Kasumi-1 (cell line): Measurements from ENCODE around the gene ATP5MC2.
"Not testable (repeated sequence)": the region's sequence is repeated elsewhere in the genome, so short reads cannot be mapped to it uniquely, and the experiment has no call there.

Source experiments
- DNase-seq, 2 experiments: peaks; one replicate each; lab custom pipeline; 2025; lab: John Stamatoyannopoulos, UW

The ATP5MC2 gene

DNA sequence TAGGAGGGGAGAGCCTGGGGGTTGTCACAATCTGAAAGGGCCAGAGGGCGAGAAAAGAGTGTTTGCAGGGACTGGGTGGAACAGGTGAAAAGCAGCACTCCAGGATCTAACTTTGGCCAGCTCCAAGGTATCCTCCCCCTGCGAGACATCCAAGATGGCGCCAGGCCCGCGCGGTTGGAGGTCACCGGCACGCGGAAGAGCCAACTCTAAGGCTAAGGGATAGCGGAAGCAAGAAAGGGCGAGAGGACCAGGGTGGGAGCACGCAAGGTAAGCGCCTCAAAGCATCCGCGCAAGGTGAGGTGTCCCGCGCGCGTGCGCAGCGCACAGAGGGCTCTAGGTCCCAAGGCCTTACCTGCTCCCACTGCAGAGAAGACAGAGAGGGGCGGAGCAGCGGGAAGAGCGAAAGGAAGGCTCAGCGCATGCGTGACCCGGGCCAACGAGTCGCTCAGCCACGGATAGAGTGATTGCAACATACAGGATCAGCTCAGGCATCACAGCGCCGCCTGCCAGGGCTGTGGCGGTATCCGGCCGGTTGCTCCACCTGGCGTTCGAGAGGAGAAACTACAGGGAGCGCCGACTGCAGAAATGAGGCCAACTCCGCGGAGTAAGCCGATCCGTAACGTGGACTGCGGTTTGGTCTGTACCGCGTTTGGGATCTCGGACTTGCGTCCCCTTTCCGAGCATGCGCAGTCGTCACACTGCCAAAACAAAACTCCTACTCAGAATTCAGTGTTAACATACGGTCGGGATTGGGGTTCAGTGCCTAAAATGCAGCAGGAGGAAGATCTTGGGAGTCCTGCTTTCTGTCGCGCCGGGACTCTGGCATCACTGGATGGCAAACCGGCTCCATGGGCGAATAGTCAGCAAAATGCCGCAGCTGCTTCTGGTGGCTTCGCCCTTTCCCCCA, at the start of gene ATP5MC2:
TSS of gene ATP5MC2 (minus strand) at position 383 of the 907 bp plus-strand sequence. CDS start 3,469 bp downstream, outside the sequence.
- DNase-seq = peak; percentile 98 to 99

GRCh38 chr12:53722450-53723041, 46.7 kb upstream of the ATP5MC2 start:
- DNase-seq = peak; percentile 11 to 20

- no peak for DNase-seq
Measured at GRCh38 chr12:53720946-53721345, 45.1 kb upstream of the ATP5MC2 start.

- DNase-seq = no peak
Measured at GRCh38 chr12:53719649-53720048, 43.8 kb upstream of the ATP5MC2 start.

- DNase-seq = not testable (repeated sequence)
Measured at GRCh38 chr12:53718567-53718966, 42.7 kb upstream of the ATP5MC2 start.

DNA sequence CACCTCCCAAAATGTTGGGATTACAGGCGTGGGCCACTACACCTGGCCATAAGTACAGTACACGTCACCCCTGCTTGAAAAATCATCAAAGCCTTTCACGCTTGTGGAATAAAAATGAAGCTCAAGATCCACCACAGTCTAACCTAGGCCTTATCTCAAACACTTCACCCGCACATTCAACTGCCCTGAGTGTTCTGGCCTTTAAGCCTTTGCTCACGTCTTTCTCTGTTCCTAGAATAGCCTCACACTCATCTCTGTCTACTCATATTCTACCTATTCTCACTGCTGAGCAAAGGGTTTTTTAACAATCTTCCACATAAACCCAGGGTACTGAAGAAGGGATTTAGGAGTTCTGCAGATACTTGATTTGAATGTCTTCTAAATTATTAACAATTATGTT, 41.4 kb upstream of the ATP5MC2 start:
- DNase-seq = no peak

DNA sequence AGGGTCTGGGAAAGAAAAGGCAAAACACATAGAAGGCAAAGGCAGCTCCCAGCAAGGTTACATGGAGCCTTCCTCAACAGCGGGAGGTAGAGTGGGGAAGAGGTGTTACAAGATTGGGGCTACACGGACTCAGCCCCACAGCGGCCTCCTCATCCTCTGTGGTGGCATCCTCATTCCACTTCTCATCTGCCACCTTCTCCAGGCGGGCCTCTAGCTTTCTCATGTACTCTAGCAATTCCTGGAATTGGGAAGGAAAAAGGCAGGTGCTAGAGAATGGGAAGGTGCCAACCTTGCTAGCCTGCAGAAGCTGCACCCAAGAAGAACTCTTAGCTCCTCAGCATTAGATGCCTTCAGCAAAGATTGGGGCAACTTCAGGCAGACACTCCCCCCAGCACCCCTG, 38.1 kb upstream of the ATP5MC2 start:
- no peak for DNase-seq

- DNase-seq = no peak
Measured at GRCh38 chr12:53713516-53713915, 37.6 kb upstream of the ATP5MC2 start.

- DNase-seq = no peak
Measured at GRCh38 chr12:53712059-53712643, 36.3 kb upstream of the ATP5MC2 start.

GRCh38 chr12:53710091-53710490, 34.2 kb upstream of the ATP5MC2 start:
- no peak for DNase-seq

DNA sequence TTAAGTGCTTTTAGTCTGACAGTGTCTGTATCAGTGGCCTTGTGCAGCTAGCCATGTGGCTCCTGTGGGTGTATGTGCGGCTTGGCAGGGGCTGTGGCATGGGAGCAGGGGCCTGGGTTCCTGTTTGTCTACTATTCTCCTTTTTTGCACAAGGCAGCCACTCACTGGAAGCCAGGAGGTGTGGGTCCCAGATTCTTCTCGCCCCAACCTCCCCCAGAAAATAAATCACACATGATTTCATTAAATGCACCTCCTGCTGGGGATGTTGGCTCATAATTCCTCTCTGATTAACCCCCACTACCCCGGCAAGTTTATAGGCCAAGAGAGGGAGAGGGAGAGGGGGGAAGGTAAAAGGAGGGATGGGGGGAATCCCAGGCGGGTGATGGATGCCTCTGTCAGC, 33.8 kb upstream of the ATP5MC2 start:
- no peak for DNase-seq

- DNase-seq = no peak
Measured at GRCh38 chr12:53706080-53706479, 30.2 kb upstream of the ATP5MC2 start.

- DNase-seq = no peak
Measured at GRCh38 chr12:53703756-53704155, 27.9 kb upstream of the ATP5MC2 start.

DNA sequence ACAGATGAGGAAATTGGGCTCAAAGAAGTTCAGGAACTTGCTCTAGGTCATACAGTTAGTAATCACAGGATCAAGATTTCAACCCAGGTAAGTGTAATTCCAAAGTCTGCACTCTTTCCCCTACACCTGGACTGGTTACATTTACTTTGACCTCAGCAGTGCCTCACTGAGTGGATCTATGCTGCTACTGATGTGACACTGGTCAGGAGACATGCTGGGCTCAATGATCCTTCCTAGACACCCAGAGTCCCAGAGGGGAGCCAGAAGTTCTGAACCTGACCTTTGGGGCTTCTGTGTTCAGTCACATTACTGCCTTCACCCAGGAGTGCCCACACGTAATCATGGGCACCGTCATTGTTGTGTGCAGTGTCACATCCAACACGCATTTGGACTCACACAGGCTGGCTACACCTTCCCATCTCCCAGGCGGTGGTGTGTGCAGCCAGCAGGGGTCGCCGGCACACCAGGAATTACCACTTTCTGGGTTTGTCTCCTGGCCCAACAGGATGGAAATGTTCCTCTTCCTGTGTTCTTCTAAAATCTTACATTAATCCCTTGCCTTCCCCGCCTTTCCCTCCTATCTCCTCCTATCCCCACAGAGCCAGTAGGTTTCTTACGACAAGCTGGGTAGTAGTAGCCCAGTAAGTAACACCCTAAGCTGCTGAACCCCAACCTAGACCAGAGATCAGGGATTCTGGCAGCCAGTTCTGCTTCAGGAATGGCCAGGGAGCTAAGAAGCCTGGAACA, 25.8 kb upstream of the ATP5MC2 start:
- peak; percentile 63 to 74 for DNase-seq

GRCh38 chr12:53700567-53700966, 24.7 kb upstream of the ATP5MC2 start:
- no peak for DNase-seq

DNA sequence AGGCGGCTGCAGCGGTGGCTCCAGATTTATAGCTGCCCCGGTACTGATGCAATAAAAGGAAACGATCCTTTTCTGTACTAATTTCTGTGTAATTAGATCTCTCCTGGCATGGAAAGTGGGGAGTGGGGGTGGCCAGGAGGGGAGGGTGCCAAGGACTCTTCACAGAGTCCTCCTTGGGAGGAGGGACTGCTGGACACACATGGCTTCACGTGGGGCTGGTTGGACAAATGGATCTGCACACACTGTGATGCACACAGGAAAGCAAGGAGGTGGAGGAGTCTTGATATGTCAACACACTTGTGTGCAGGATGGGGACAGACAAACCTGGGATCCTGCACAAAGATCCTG, 23.8 kb upstream of the ATP5MC2 start:
- no peak for DNase-seq

GRCh38 chr12:53698948-53699677, 23.2 kb upstream of the ATP5MC2 start:
- no peak for DNase-seq

DNA sequence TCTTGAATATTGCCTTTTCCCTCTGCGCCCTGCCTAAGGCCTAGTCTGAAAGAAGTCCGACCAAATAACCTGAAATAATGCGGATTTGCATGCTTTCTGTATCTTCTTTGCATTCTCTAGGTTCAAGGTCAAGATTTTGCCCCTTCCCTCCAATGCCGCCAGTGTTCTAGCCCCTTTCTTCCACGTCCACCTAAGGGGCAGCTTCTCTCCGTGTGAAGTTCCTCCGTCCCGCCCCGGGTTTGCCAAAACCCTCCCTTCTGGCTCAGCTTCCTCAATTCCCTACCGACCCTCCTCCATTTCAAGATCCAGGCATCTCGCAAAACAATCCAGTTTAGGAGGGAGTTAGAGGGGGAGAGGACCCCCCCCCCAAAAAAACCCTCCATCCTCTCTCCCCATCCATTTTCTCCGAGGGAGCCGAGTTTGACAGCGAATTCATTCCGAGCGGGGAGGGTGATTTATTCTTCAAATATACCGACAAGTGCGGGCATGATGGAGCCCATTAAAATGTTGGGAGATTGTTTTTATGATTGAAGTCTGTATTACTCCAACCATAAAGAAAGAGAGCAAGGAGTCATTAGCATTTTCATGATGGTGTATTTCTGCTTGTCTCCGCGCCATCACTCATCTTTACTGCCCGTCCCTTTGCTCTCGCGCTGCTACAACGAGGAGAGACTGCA, 20.9 kb upstream of the ATP5MC2 start:
- DNase-seq = no peak

GRCh38 chr12:53696285-53696654, 20.4 kb upstream of the ATP5MC2 start:
- DNase-seq = peak; percentile 20 to 38

- no peak for DNase-seq
Measured at GRCh38 chr12:53695152-53696145, 19.6 kb upstream of the ATP5MC2 start.
